HTR-8/SVneo (cell line): ENCODE results near the gene LINC00305.

Experiments used
- DNase-seq: peaks from one replicate; pipeline ENCODE4 v3.0.0; 2011; ENCODE audit warnings: low spot score, mixed read lengths; ENCODE audit not compliant: insufficient read length
- FAIRE-seq: peaks from 2 replicates; lab custom pipeline; 2011; peaks lifted over from hg19 to GRCh38; lab: Jason Lieb, UNC

The LINC00305 gene

DNA sequence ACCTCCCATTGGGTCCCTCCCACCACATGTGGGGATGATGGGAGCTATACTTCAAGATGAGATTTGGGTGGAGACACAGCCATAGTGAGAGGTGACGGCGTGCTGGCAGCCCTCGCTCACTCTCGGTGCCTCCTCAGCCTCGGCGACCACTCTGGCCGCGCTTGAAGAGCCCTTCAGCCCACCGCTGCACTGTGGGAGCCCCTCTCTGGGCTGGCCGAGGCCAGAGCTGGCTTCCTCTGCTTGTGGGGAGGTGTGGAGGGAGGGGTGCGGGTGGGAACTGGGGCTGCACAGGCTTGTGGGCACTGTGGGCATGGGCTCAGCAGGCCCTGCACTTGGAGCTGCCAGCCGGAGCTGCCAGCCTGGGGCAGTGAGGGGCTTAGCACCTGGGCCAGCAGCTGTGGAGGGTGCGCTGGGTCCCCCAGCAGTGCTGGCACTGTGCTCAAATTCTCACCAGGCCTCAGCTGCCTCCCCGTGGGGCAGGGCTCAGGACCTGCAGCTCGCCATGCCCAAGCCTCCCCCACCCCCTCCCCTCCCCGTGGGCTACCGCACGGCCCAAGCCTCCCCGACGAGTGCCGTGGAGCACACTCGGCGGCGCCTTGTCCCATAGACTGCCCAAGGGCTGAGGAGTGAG is 106.0 kb downstream of the LINC00305 start:
- no peak for FAIRE-seq
- DNase-seq: no peak

DNA sequence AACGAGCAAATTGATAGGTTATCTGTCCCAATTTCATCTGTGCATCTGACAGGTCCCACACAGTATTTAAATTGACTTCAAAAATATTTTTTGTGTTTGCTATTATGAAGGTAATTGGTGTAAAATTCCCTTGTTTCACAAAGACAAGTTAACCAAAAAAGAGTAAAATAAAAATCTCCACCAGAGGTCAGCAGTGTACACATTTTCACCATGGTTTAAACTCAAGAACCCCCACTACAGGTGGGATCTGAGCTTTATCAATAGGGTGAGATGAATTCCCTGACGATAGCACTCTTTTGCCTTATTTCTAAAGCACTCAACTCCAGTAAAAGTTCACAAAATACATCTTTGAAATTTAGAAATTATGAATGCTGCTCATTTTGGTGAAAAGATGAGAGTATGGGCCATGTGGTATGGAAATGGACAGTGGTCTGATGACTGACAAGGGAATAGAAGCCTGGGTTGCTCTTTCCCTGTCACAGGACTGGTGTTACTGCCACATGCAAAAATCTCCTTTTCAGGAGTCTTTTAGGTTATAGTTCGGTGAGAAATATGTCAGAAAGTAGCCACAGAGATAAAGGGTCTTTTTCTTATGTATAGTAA is 111.0 kb downstream of the LINC00305 start:
- FAIRE-seq (no peak), DNase-seq (peak; percentile 11)

DNA sequence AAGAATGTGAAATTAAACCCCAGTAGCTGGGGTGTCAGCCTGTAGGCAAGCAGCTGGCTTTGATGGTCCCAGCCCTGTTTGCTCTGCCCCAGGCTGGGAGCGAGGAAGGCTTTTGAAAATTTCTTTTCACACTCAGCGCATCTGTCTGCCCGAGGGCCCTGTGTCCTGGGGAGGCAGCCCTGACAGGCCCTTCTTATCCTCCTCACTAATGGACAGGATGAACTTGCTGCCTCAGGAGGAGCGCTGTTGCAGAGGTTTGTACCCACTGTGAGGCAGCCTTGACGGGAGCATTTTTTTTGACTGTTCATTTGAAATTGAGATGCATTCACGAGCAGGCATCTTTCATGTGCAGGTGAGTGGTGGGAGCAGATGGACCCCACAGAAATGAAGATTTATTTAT is 116.6 kb downstream of the LINC00305 start:
- FAIRE-seq: no peak

DNA sequence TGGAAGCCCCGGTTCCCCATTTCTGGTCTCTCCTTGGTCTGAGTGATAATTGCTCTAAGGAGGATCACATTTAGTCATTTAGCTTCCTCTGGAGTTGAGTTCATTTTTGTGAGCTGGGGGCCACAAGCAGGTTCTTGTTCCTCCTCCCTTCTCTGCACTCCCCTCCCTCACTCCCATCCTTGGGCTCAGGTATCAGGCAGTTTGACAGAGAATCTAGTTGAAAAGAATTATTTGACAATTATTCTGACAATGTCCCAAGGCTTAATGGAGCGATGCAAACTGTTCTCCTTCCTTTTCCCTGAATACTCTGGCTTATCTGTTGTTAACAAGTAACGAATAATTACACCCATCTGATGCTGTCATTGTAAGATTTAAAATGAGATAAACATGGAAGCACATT is 117.5 kb downstream of the LINC00305 start:
- FAIRE-seq (no peak), DNase-seq (no peak)

More for the DNA sequence above, 116.6 kb downstream of the LINC00305 start:
- DNase-seq: no peak
